Smooth muscle cell (in vitro differentiated cells): ENCODE measurements around the gene SEC31A. TPM values are rescaled to one million over a fixed set of nuclear protein-coding genes. Genes with fewer than 3 reads are reported as not detected.

ENCODE experiments used
- DNase-seq: peaks from one replicate; lab custom pipeline; 2025; ENCODE audit not compliant: unreplicated experiment; lab: John Stamatoyannopoulos, UW
- H2AFZ ChIP-seq: fragments of 200-600 bp; sonication (generic); 2 replicates; pipeline ENCODE4 v1.6.0; 2016; ENCODE audit warnings: antibody characterized with exemption, low read depth, mild to moderate bottlenecking
- H3F3A ChIP-seq: fragments of 200-600 bp; sonication (generic); 2 replicates; pipeline ENCODE4 v1.6.0; 2017; ENCODE audit warnings: antibody characterized with exemption, low read depth
- H3K27ac ChIP-seq: fragments of 200-600 bp; sonication (generic); 2 replicates; pipeline ENCODE4 v1.5.1; 2016; ENCODE audit warnings: low read depth, mild to moderate bottlenecking
- H3K27me3 ChIP-seq: fragments of 200-600 bp; sonication (generic); 2 replicates; pipeline ENCODE4 v1.6.1; 2016; ENCODE audit warnings: low read depth, mild to moderate bottlenecking
- H3K36me3 ChIP-seq: fragments of 200-600 bp; sonication (generic); 2 replicates; pipeline ENCODE4 v1.5.1; 2016; ENCODE audit warnings: low read depth
- H3K4me1 ChIP-seq: fragments of 200-600 bp; sonication (generic); 2 replicates; pipeline ENCODE4 v1.5.1; 2016; ENCODE audit warnings: low read depth
- H3K4me2 ChIP-seq: fragments of 200-600 bp; sonication (generic); 2 replicates; pipeline ENCODE4 v1.6.0; 2016; ENCODE audit warnings: mild to moderate bottlenecking
- H3K4me3 ChIP-seq: fragments of 200-600 bp; sonication (generic); 2 replicates; pipeline ENCODE4 v1.5.1; 2016; ENCODE audit warnings: mild to moderate bottlenecking
- H3K79me2 ChIP-seq: fragments of 200-600 bp; sonication (generic); 2 replicates; pipeline ENCODE4 v1.6.0; 2016; ENCODE audit warnings: low read depth, mild to moderate bottlenecking
- H3K9ac ChIP-seq: fragments of 200-600 bp; sonication (generic); 2 replicates; pipeline ENCODE4 v1.6.0; 2016; ENCODE audit warnings: low read depth
- H3K9me3 ChIP-seq: fragments of 200-600 bp; sonication (generic); replicated peaks from 2 replicates; pipeline ENCODE4 v1.5.1; 2016; ENCODE audit warnings: low read depth
- H4K20me1 ChIP-seq: fragments of 200-600 bp; sonication (generic); 2 replicates; pipeline ENCODE4 v1.6.0; 2016; ENCODE audit warnings: low read depth
- CTCF ChIP-seq: fragments of 200-600 bp; sonication (generic); IDR thresholded peaks from 2 replicates; pipeline ENCODE4 v1.5.1; 2017; ENCODE audit warnings: borderline replicate concordance, mild to moderate bottlenecking, antibody characterized with exemption; ENCODE audit not compliant: insufficient read depth, poor library complexity, severe bottlenecking
- WGBS: methylation state at CpG from one replicate; pipeline ENCODE4 v1.1.7; 2016; ENCODE audit warnings: low lambda C conversion rate; 5-methylcytosine and 5-hydroxymethylcytosine counted together
- polyA plus RNA-seq: library from polyadenylated mRNA; unstranded; fragments of >200 nt; fragmentation: Nextera tagmentation; extraction: Ambion mirVana; gene quantifications from 2 replicates; pipeline ENCODE4 v1.2.1, GENCODE V29; 2016
- total RNA-seq: library from RNA; depleted of rRNA; stranded (reverse); fragments of >200 nt; gene quantifications from 2 replicates; pipeline ENCODE4 v1.2.3, GENCODE V29; 2014

SEC31A gene
- total and polyA plus RNA-seq, 2 experiments from 2014 or later, result 315 to 490 TPM

GRCh38 chr4:82851318-82851717 lies 39.6 kb downstream of the SEC31A start:
- Histone ChIP-seq H3K9ac (no peak overlapping the region), H3K4me2 (no peak overlapping the region), H4K20me1 (peaks cover 100% of the 10 kb centered on the region), H3K36me3 (peaks cover 76% of the 10 kb centered on the region), H2AFZ (no peak overlapping the region), H3F3A (peaks cover 22% of the 10 kb centered on the region), H3K27me3 (no peaks in the 10 kb centered on the region), H3K4me3 (no peak overlapping the region), H3K27ac (peak overlapping the region; percentile 53), H3K9me3 (no peaks in the 10 kb centered on the region), H3K4me1 (no peaks in the 10 kb centered on the region), H3K79me2 (peaks cover 80% of the 10 kb centered on the region)
- DNase-seq, result no peak
- no peak for TF ChIP-seq CTCF
- 98% methylated on average over 2 of the region's 2 CpGs for WGBS

GRCh38 chr4:82850684-82851083 lies 40.3 kb downstream of the SEC31A start:
- TF ChIP-seq CTCF, result no peak
- Histone ChIP-seq H3K79me2 (peaks cover 74% of the 10 kb centered on the region), H2AFZ (no peak overlapping the region), H4K20me1 (peaks cover 100% of the 10 kb centered on the region), H3K4me2 (no peak overlapping the region), H3K27me3 (no peaks in the 10 kb centered on the region), H3K9me3 (no peaks in the 10 kb centered on the region), H3K9ac (no peak overlapping the region), H3K36me3 (peaks cover 74% of the 10 kb centered on the region), H3K27ac (no peak overlapping the region), H3K4me3 (no peak overlapping the region), H3F3A (peaks cover 21% of the 10 kb centered on the region), H3K4me1 (no peaks in the 10 kb centered on the region)
- DNase-seq, result no peak

GRCh38 chr4:82848706-82849105 lies 42.2 kb downstream of the SEC31A start:
- Histone ChIP-seq H3K4me2 (no peak overlapping the region), H3K9me3 (no peaks in the 10 kb centered on the region), H3F3A (peaks cover 16% of the 10 kb centered on the region), H3K4me1 (no peaks in the 10 kb centered on the region), H3K79me2 (peaks cover 74% of the 10 kb centered on the region), H2AFZ (no peak overlapping the region), H3K36me3 (peaks cover 78% of the 10 kb centered on the region), H3K27me3 (no peaks in the 10 kb centered on the region), H3K27ac (peak overlapping the region; percentile 32), H3K4me3 (no peak overlapping the region), H3K9ac (no peak overlapping the region), H4K20me1 (peaks cover 100% of the 10 kb centered on the region)
- TF ChIP-seq CTCF, result no peak
- no peak for DNase-seq
- WGBS, result 95% methylated on average over 3 of the region's 3 CpGs

GRCh38 chr4:82842593-82842992 lies 48.4 kb downstream of the SEC31A start:
- no peaks in the 10 kb centered on the region for H3K27me3 ChIP-seq
- DNase-seq, result no peak
- peak; percentile 24 for TF ChIP-seq CTCF
- H4K20me1 ChIP-seq, result peaks cover 98% of the 10 kb centered on the region
- no peak overlapping the region for H3K27ac ChIP-seq
- H2AFZ ChIP-seq, result no peak overlapping the region
- H3K4me1 ChIP-seq, result no peaks in the 10 kb centered on the region
- peaks cover 61% of the 10 kb centered on the region for H3K36me3 ChIP-seq
- H3K4me2 ChIP-seq, result no peak overlapping the region
- no peaks in the 10 kb centered on the region for H3K9me3 ChIP-seq
- no peak overlapping the region for H3K4me3 ChIP-seq
- H3K79me2 ChIP-seq, result peaks cover 45% of the 10 kb centered on the region
- H3K9ac ChIP-seq, result no peak overlapping the region
- peaks cover 13% of the 10 kb centered on the region for H3F3A ChIP-seq
